ENCODE results near the gene PCDHAC1. TPM values are rescaled to one million over a fixed set of nuclear protein-coding genes. Genes with fewer than 3 reads are reported as not detected.
A peak's percentile ranks its signal among the peaks of the same experiment; 100 is the strongest.

Gene PCDHAC1
- total RNA-seq, 1 experiment from 2014 or later, result 0.59 TPM

DNA sequence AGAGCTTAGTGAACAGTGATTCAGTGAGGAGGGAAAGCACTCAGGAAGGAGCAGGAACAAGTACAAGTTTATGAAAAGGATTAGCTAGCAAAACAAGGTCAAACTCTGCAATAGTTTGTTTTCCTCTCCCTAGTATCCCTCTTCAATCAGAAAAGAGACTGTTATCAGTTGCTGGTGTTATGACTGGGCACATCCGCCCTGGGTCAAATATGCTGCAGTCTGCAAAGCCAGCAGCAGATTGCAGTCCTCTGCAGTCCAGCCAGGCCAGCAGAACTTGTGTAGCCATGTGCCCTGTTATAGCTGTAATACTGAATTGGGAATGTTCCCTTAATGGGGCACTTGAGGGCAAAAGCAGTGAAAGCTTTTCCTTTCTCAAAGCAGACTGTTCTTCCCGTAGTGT lies 52.2 kb downstream of the PCDHAC1 start:
- POLR2A ChIA-PET, result no interaction called here
- ATAC-seq, result 0 out of 2 replicates have a peak, but pooled peaks have one; percentile 48

GRCh38 chr5:140978983-140979382 lies 52.9 kb downstream of the PCDHAC1 start:
- no TSS peak for BruUV-seq (replicated peaks)
- H3K27ac ChIP-seq (ENCODE audit: low read length), result no peak overlapping the region
- intact Hi-C loops (cut with micrococcal nuclease; ENCODE audit: unreplicated experiment), result no loop called here

More for the DNA sequence above, 52.2 kb downstream of the PCDHAC1 start:
- no TSS peak for BruUV-seq (replicated peaks)
- TF ChIP-seq TCF7L2 (IDR thresholded peaks at IDR 0.05; ENCODE audit: low read depth, low read length), result no peak
- TF ChIP-seq POLR2AphosphoS5 (IDR thresholded peaks at IDR 0.05; ENCODE audit: low read depth, low read length), result no peak
- no peak for TF ChIP-seq SIN3A (IDR thresholded peaks at IDR 0.05; ENCODE audit: borderline replicate concordance, insufficient read depth, low read depth, low read length)
- no peak for TF ChIP-seq CTCF (IDR thresholded peaks at IDR 0.05)
- no peak for TF ChIP-seq REST (IDR thresholded peaks at IDR 0.05; ENCODE audit: insufficient read depth in 1 of 2, low read depth in 2 of 2, low read length in 1 of 2)
- in situ Hi-C loops (cut with HindIII; ENCODE audit: low pct_unique_long_range_greater_than_20kb, low sequenced_read_pairs) (no loop called here), intact Hi-C loops (cut with micrococcal nuclease; ENCODE audit: unreplicated experiment) (no loop called here)
- CTCF ChIA-PET, result no interaction called here
- H3K36me3 ChIP-seq (ENCODE audit: control insufficient read depth, insufficient read depth, low read length), result no peaks in the 10 kb centered on the region; the same call in 1 of the 2 replicates
- no peaks in the 10 kb centered on the region for H3K27me3 ChIP-seq (ENCODE audit: control insufficient read depth, insufficient read depth, low read length)
- DNase-seq (ENCODE audit: low read depth, low spot score), result no peak
- no peaks in the 10 kb centered on the region for H3K4me1 ChIP-seq (ENCODE audit: control insufficient read depth, insufficient read depth, low read length)
- H3K4me3 ChIP-seq (ENCODE audit: low read depth in 2 of 2, low read length in 2 of 2), result no peak overlapping the region
- no peaks in the 10 kb centered on the region for H3K9me3 ChIP-seq (ENCODE audit: control insufficient read depth, insufficient read depth, low read depth, low read length)
- no peak overlapping the region for H3K27ac ChIP-seq (ENCODE audit: low read length)

More at GRCh38 chr5:140978983-140979382, 52.9 kb downstream of the PCDHAC1 start:
- ChIA-PET POLR2A (no interaction called here), CTCF (no interaction called here)
- Histone ChIP-seq H3K4me3 (ENCODE audit: low read depth in 2 of 2, low read length in 2 of 2) (no peak overlapping the region), H3K36me3 (ENCODE audit: control insufficient read depth, insufficient read depth, low read length) (no peaks in the 10 kb centered on the region; the same call in 1 of the 2 replicates), H3K27me3 (ENCODE audit: control insufficient read depth, insufficient read depth, low read length) (no peaks in the 10 kb centered on the region), H3K4me1 (ENCODE audit: control insufficient read depth, insufficient read depth, low read length) (no peaks in the 10 kb centered on the region), H3K9me3 (ENCODE audit: control insufficient read depth, insufficient read depth, low read depth, low read length) (no peaks in the 10 kb centered on the region)
- no peak for DNase-seq (ENCODE audit: low read depth, low spot score)
- no peak for ATAC-seq
- TF ChIP-seq TCF7L2 (IDR thresholded peaks at IDR 0.05; ENCODE audit: low read depth, low read length), result no peak
- no peak for TF ChIP-seq REST (IDR thresholded peaks at IDR 0.05; ENCODE audit: insufficient read depth in 1 of 2, low read depth in 2 of 2, low read length in 1 of 2)
- TF ChIP-seq SIN3A (IDR thresholded peaks at IDR 0.05; ENCODE audit: borderline replicate concordance, insufficient read depth, low read depth, low read length), result no peak
- no peak for TF ChIP-seq CTCF (IDR thresholded peaks at IDR 0.05)
- no peak for TF ChIP-seq POLR2AphosphoS5 (IDR thresholded peaks at IDR 0.05; ENCODE audit: low read depth, low read length)
- in situ Hi-C loops (cut with HindIII; ENCODE audit: low pct_unique_long_range_greater_than_20kb, low sequenced_read_pairs), result no loop called here

Measured in Panc1 (cell line).